Caco-2 (cell line): ENCODE measurements around the gene IL1B. TPM values are rescaled to one million over a fixed set of nuclear protein-coding genes. Genes with fewer than 3 reads are reported as not detected.

Source experiments
- BruUV-seq: library from RNA; stranded (reverse); fragments of 400-500 nt; replicated peaks from 2 replicates; lab custom pipeline; 2021; lab: Mats Ljungman, UMichigan
- CTCF ChIA-PET: fragments of 300-600 bp; sonication (Branson Sonifier 250); formaldehyde crosslinking; loops from one replicate; lab custom pipeline; 2022; ENCODE audit warnings: antibody characterized with exemption; lab: Charles Lee
- POLR2A ChIA-PET: fragments of 300-600 bp; sonication (Branson Sonifier 250); formaldehyde crosslinking; loops from one replicate; lab custom pipeline; 2022; ENCODE audit warnings: antibody characterized with exemption; lab: Charles Lee
- DNase-seq, 2 experiments: peaks; one replicate each; pipeline versions ENCODE4 v3.0.0 to v3.0.0-alpha.2; 2020 to 2022
- H3K27me3 ChIP-seq: replicated peaks from 2 replicates; pipeline ENCODE4 v1.6.0; 2011; ENCODE audit warnings: low read length; ENCODE audit not compliant: control insufficient read depth, insufficient read depth
- H3K36me3 ChIP-seq: 2 replicates; pipeline ENCODE4 v1.5.1; 2011; ENCODE audit warnings: low read length; ENCODE audit not compliant: control insufficient read depth, insufficient read depth
- H3K4me1 ChIP-seq: fragments of 250-450 bp; sonication (Bioruptor Pico); 2 replicates; pipeline ENCODE4 v1.5.1; 2020; ENCODE audit warnings: mild to moderate bottlenecking
- H3K4me3 ChIP-seq: 2 replicates; pipeline ENCODE4 v1.5.1; 2011; ENCODE audit warnings: low read depth, mild to moderate bottlenecking, control low read depth, low read length
- H3K9me3 ChIP-seq: fragments of 250-450 bp; sonication (Bioruptor Pico); 2 replicates; pipeline ENCODE4 v1.5.1; 2020; ENCODE audit warnings: mild to moderate bottlenecking, moderate library complexity
- H3K27ac Mint-ChIP-seq: one replicate; pipeline ENCODE4 v1.8.0; 2022; ENCODE audit warnings: mixed read lengths; ENCODE audit not compliant: unreplicated experiment
- H3K27me3 Mint-ChIP-seq: one replicate; pipeline ENCODE4 v1.8.0; 2022; ENCODE audit warnings: mixed read lengths; ENCODE audit not compliant: insufficient read depth, unreplicated experiment
- H3K36me3 Mint-ChIP-seq: one replicate; pipeline ENCODE4 v1.8.0; 2022; ENCODE audit warnings: mild to moderate bottlenecking, mixed read lengths; ENCODE audit not compliant: insufficient read depth, unreplicated experiment
- H3K4me1 Mint-ChIP-seq: one replicate; pipeline ENCODE4 v1.8.0; 2022; ENCODE audit warnings: low read depth, mixed read lengths; ENCODE audit not compliant: unreplicated experiment
- H3K4me3 Mint-ChIP-seq: one replicate; pipeline ENCODE4 v1.8.0; 2022; ENCODE audit warnings: mild to moderate bottlenecking, moderate library complexity, mixed read lengths; ENCODE audit not compliant: unreplicated experiment
- H3K9me3 Mint-ChIP-seq: one replicate; pipeline ENCODE4 v1.8.0; 2022; ENCODE audit warnings: mixed read lengths; ENCODE audit not compliant: unreplicated experiment
- intact Hi-C: fragments of 100-400 bp; cut with micrococcal nuclease; formaldehyde crosslinking; loops from one replicate; pipeline ENCODE4 v1.10.0; 2022; ENCODE audit not compliant: unreplicated experiment
- total RNA-seq: library from RNA; stranded (reverse); gene quantifications from 2 replicates; pipeline ENCODE4 v1.2.3, GENCODE V29; 2022
- TF ChIP-seq, protein P1 (sequence below), 2 experiments: fragments of 200-600 bp in 1 of 2; IDR thresholded peaks; 1 replicate in 1 of 2; 2 replicates in 1 of 2; pipeline versions ENCODE4 v1.5.1 to v1.8.0; 2011 to 2022; ENCODE audit warnings: antibody characterized with exemption in 1 of 2, control low read depth in 1 of 2, inconsistent platforms in 1 of 2, low read depth in 1 of 2, low read length in 1 of 2, mild to moderate bottlenecking in 1 of 2, moderate library complexity in 1 of 2; ENCODE audit not compliant: insufficient read depth in 1 of 2, severe bottlenecking in 1 of 2, unreplicated experiment in 1 of 2

The IL1B gene
- total RNA-seq, 1 experiment from 2014 or later = 0.18 TPM

DNA sequence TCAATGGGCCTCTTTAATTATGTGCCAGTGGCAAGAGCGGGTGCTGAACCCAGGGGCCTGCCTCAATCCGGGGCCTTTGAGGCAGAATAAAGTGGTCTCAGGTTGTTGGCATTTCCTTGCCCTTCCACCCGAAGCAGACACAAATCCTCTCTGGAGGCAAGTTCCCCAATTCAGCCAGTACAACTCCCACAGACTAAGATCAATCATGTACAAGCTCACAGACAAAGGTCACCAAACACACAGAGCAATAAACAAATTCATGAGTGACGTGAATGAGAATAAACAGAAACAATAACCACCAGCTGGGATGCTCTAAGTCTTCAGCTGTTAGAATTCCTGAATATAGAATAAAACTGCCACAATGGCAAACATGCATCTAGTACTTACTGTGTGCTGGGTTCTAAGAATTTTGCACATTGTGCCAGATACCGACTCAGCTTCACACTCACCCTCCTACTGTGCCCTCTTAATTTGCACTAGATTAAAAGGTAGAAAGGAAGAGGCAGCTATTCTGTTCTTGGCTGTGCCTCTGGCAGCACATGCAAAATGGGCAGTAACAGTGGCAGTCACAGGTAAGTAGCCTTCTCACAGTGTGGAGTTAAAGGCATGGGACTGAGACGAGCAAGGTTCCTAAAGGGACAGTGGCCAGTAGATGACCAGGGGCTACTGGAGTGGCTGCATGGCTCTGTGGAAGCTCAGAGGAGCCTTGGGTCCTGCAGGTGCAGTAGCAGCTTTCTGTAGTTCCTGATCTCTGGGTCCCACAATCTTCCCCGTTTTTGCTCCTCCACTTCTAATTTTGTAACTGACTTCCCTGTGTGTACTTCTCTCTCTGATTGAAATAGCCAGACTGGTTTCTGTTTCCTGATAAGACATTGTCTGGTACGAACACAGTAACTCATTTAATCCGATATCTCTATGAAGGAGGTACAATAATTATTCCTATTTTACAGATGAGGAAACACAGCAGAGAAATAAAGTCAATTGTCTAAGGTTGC, 34.6 kb upstream of the IL1B start:
- Mint-ChIP-seq H3K27me3 (peaks cover 8% of the 10 kb centered on the region), H3K9me3 (peaks cover 31% of the 10 kb centered on the region), H3K27ac (no peak overlapping the region), H3K36me3 (no peaks in the 10 kb centered on the region), H3K4me1 (no peaks in the 10 kb centered on the region), H3K4me3 (no peak overlapping the region)
- H3K4me1 ChIP-seq = no peaks in the 10 kb centered on the region
- TF ChIP-seq, protein P1, sequence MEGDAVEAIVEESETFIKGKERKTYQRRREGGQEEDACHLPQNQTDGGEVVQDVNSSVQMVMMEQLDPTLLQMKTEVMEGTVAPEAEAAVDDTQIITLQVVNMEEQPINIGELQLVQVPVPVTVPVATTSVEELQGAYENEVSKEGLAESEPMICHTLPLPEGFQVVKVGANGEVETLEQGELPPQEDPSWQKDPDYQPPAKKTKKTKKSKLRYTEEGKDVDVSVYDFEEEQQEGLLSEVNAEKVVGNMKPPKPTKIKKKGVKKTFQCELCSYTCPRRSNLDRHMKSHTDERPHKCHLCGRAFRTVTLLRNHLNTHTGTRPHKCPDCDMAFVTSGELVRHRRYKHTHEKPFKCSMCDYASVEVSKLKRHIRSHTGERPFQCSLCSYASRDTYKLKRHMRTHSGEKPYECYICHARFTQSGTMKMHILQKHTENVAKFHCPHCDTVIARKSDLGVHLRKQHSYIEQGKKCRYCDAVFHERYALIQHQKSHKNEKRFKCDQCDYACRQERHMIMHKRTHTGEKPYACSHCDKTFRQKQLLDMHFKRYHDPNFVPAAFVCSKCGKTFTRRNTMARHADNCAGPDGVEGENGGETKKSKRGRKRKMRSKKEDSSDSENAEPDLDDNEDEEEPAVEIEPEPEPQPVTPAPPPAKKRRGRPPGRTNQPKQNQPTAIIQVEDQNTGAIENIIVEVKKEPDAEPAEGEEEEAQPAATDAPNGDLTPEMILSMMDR (IDR thresholded peaks at IDR 0.05; ENCODE audit: insufficient read depth in 1 of 2, low read depth in 1 of 2, low read length in 1 of 2, severe bottlenecking in 1 of 2, unreplicated experiment in 1 of 2) = no peak
- DNase-seq = no peak
- BruUV-seq = no TSS peak
- H3K9me3 ChIP-seq = no peaks in the 10 kb centered on the region; the same call in 1 of the 2 replicates
- H3K4me3 ChIP-seq = no peak overlapping the region
- intact Hi-C loops = no loop called here
- no peaks in the 10 kb centered on the region for H3K27me3 ChIP-seq
- POLR2A ChIA-PET = no interaction called here
- CTCF ChIA-PET = no interaction called here
- H3K36me3 ChIP-seq = no peaks in the 10 kb centered on the region

- no peaks in the 10 kb centered on the region for H3K4me1 Mint-ChIP-seq
- H3K36me3 Mint-ChIP-seq = no peaks in the 10 kb centered on the region
- BruUV-seq = no TSS peak
- intact Hi-C loops = no loop called here
- peaks cover 8% of the 10 kb centered on the region for H3K27me3 Mint-ChIP-seq
- Histone ChIP-seq H3K4me1 (no peaks in the 10 kb centered on the region), H3K4me3 (no peak overlapping the region), H3K9me3 (peaks cover 6% of the 10 kb centered on the region), H3K27me3 (no peaks in the 10 kb centered on the region), H3K36me3 (no peaks in the 10 kb centered on the region)
- no peak for DNase-seq
- H3K4me3 Mint-ChIP-seq = no peak overlapping the region
- CTCF ChIA-PET = no interaction called here
- peaks cover 44% of the 10 kb centered on the region for H3K9me3 Mint-ChIP-seq
- TF ChIP-seq, protein P1 (IDR thresholded peaks at IDR 0.05; ENCODE audit: insufficient read depth in 1 of 2, low read depth in 1 of 2, low read length in 1 of 2, severe bottlenecking in 1 of 2, unreplicated experiment in 1 of 2) = no peak
- H3K27ac Mint-ChIP-seq = no peak overlapping the region
- POLR2A ChIA-PET = no interaction called here
These were observed 32.8 kb upstream of the IL1B start for GRCh38 chr2:112869258-112869842.

- CTCF ChIA-PET = no interaction called here
- Histone ChIP-seq H3K36me3 (no peaks in the 10 kb centered on the region), H3K9me3 (peaks cover 10% of the 10 kb centered on the region), H3K27me3 (no peaks in the 10 kb centered on the region), H3K4me1 (no peaks in the 10 kb centered on the region), H3K4me3 (no peak overlapping the region)
- TF ChIP-seq, protein P1 (IDR thresholded peaks at IDR 0.05; ENCODE audit: insufficient read depth in 1 of 2, low read depth in 1 of 2, low read length in 1 of 2, severe bottlenecking in 1 of 2, unreplicated experiment in 1 of 2) = no peak
- H3K27ac Mint-ChIP-seq = no peak overlapping the region
- no peaks in the 10 kb centered on the region for H3K4me1 Mint-ChIP-seq
- intact Hi-C loops = no loop called here
- no peak overlapping the region for H3K4me3 Mint-ChIP-seq
- POLR2A ChIA-PET = no interaction called here
- H3K36me3 Mint-ChIP-seq = no peaks in the 10 kb centered on the region
- DNase-seq = no peak
- no TSS peak for BruUV-seq
- peaks cover 49% of the 10 kb centered on the region for H3K9me3 Mint-ChIP-seq
- peaks cover 4% of the 10 kb centered on the region for H3K27me3 Mint-ChIP-seq
These were observed 31.4 kb upstream of the IL1B start for GRCh38 chr2:112867701-112868631.
